Cardiac fibroblast (primary cell): Measurements from ENCODE around the gene CDH23.

Experiments used
- DNase-seq, 2 donors: peaks; one replicate each; pipeline versions ENCODE4 v3.0.0 to v3.0.0-alpha.2; 2010; ENCODE audit warnings: low read depth in 2 of 2
- H3K4me3 ChIP-seq, 2 donors: replicated peaks in 1 of 2; 1 replicate in 1 of 2; 2 replicates in 1 of 2; pipeline ENCODE4 v1.5.1; 2011; ENCODE audit warnings: low read depth in 2 of 2, low read length in 2 of 2, mild to moderate bottlenecking in 2 of 2, moderate library complexity in 1 of 2
- CTCF ChIP-seq: IDR thresholded peaks from one replicate; pipeline ENCODE4 v1.5.1; 2011; ENCODE audit warnings: low read depth, mild to moderate bottlenecking, low read length, inconsistent platforms

CDH23 gene

DNA sequence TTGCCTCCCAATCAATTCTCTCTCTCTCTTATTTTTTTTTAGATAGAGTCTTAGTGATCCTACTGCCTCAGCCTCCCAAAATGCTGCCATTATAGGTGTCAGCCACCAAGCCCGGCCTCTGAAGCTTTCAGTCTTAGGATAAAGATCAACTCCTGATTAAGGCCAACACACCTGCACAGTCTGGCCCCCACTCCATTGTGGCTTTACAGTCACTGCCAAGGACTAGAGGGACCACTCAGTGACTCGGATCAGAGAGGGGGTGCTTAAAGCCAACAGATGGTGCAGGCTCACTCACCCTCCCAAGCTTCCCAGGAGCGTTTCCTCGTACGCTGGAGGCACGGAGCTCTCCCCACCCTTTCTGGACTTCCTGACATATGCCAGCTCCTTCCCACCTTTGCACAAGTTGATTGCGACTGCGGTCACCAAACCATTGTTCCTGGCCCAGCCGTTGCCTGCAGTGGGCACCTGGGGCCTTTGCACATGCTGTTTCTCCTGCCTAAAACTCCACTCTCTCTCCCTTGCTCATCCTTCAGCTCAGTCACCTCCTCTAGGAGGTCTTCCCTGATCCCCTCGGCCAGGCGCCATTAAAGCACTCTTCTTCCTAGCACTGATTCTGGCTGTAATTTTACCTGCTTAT is 1.7 kb upstream of the CDH23 start:
- no peak for TF ChIP-seq CTCF
- no peak overlapping the region for H3K4me3 ChIP-seq
- no peak for DNase-seq

- H3K4me3 ChIP-seq, result no peak overlapping the region
- DNase-seq, result no peak
- no peak for TF ChIP-seq CTCF
Observed at GRCh38 chr10:71395621-71396020, 1.1 kb upstream of the CDH23 start.

- TF ChIP-seq CTCF, result no peak
- no peak overlapping the region for H3K4me3 ChIP-seq
- DNase-seq, result peak; percentile 2 to 19
Observed at GRCh38 chr10:71396084-71396710, 523 bp upstream of the CDH23 start.

GRCh38 chr10:71397296-71398212 is 834 bp downstream of the CDH23 start:
- no peak for TF ChIP-seq CTCF
- no peak for DNase-seq
- no peak overlapping the region for H3K4me3 ChIP-seq

- no peak overlapping the region for H3K4me3 ChIP-seq
- TF ChIP-seq CTCF, result no peak
- no peak for DNase-seq
Observed at GRCh38 chr10:71398976-71399375, 2.3 kb downstream of the CDH23 start.

GRCh38 chr10:71399946-71400345 is 3.2 kb downstream of the CDH23 start:
- TF ChIP-seq CTCF, result no peak

More at GRCh38 chr10:71399946-71400345, 3.2 kb downstream of the CDH23 start:
- DNase-seq, result no peak
- no peak overlapping the region for H3K4me3 ChIP-seq
